GM21786 (cell line): Measurements from ENCODE around the gene TCIRG1.

Experiments
- ATAC-seq: cut with Tn5 transposase; IDR thresholded peaks from one replicate; pipeline ENCODE4 v1.9.1; 2021; ENCODE audit not compliant: unreplicated experiment

Gene TCIRG1

GRCh38 chr11:68036141-68036716 lies 2.6 kb upstream of the TCIRG1 start:
- no peak for ATAC-seq

DNA sequence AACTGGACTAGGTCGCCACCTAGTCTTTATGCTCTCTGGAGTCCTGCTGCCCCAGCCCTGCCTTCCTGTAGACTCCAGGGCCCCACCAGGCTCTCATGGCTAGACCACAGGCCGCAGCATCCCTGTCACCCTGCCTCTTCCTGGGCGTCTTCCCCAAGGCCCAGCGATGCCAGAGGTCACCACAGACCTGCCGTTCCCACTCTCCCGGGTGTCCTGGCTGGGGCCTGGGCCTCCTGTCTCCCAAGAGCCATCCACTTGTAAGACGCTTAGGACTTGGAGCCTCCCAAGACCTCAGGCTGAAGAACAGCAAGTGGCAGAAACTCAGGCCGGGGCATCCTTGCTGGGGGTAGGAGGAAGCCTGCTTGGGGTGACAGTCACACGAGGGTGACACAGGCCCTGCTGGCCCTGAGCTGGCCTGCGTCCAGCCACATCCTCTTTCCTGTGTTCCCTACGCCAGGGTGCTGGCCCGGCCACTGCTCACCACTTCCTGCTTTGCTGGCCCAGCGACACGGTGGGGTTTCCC lies 2.0 kb upstream of the TCIRG1 start:
- ATAC-seq = no peak

- no peak for ATAC-seq
These were observed 1.2 kb upstream of the TCIRG1 start for GRCh38 chr11:68037411-68038225.

GRCh38 chr11:68038226-68038717 lies 553 bp upstream of the TCIRG1 start:
- no peak for ATAC-seq

- no peak for ATAC-seq
These were observed 781 bp downstream of the TCIRG1 start for GRCh38 chr11:68039526-68040086.

- peak; percentile 62 for ATAC-seq
These were observed 1.5 kb downstream of the TCIRG1 start for GRCh38 chr11:68040101-68040956.

GRCh38 chr11:68040957-68041591 lies 2.2 kb downstream of the TCIRG1 start:
- ATAC-seq = no peak

- ATAC-seq = no peak
These were observed 2.9 kb downstream of the TCIRG1 start for GRCh38 chr11:68041617-68042218.

DNA sequence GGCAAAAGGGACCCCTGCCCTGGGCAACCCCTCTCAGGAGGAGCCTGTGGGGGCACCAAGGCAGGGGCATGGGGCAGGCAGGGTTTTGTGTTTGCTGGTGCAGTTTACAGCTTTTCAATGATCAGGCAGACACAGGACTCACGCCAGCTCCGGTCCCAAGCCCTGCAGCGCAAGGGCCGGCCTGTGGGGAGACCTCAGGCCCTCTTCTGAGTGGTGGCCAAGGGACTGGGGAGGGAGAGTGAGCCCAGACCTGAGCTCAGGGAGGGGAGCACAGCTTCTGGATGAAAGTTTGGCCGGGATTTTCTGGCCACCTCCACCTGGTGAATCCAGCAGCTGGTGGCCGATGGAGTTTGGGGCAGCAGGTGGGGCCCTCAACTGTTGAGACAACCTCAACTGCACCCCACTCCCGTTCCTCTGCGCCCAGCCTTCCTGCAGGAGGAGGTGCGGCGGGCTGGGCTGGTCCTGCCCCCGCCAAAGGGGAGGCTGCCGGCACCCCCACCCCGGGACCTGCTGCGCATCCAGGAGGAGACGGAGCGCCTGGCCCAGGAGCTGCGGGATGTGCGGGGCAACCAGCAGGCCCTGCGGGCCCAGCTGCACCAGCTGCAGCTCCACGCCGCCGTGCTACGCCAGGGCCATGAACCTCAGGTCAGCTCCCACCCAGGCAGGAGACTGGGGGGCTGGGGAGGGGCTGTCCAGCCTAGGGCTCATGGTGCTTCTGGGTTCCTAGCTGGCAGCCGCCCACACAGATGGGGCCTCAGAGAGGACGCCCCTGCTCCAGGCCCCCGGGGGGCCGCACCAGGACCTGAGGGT lies 3.6 kb downstream of the TCIRG1 start:
- no peak for ATAC-seq

DNA sequence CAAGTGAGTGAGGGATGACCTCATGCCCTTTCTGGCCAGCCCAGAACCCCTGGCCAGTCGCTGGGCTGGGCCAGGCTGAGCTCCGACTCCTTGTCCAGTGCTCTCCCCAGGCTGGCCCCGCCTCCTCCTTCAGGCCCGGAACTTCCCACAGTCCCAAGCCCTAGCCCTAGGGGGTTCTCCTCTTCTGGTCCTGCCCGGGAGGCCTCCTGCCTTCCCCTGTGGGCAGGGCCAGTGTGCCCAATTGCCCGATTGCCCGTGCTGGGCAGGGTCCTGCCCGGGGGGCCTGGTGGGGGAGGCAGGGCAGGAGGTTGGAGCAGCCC lies 4.2 kb downstream of the TCIRG1 start:
- ATAC-seq = no peak

GRCh38 chr11:68043349-68044144 lies 4.7 kb downstream of the TCIRG1 start:
- no peak for ATAC-seq

DNA sequence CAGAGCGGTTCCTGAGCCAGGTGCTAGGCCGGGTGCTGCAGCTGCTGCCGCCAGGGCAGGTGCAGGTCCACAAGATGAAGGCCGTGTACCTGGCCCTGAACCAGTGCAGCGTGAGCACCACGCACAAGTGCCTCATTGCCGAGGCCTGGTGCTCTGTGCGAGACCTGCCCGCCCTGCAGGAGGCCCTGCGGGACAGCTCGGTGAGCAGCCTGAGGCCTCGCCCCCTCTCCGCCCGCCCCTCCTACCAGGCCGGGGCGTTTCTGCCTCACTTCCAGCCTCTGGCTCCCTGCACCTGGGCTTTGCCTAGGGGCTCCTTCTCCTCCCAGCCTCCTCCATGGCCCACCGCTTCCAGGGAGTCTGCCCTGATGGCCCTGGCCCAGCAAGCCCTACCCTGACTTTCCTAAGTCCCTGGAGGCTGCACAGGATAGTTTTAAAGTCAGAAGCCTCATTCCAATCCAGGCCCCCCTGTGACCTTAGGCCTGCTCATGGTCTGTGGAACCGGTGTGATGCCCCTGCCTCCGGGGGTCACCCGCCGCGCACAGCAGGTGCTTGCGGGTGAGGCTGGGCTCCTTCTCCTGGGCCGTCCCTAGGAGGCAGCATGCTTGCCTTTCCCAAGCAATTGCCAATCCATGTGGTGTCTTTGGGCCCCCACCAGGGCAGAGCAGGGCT lies 5.5 kb downstream of the TCIRG1 start:
- ATAC-seq = no peak

GRCh38 chr11:68044898-68045351 lies 6.1 kb downstream of the TCIRG1 start:
- no peak for ATAC-seq

DNA sequence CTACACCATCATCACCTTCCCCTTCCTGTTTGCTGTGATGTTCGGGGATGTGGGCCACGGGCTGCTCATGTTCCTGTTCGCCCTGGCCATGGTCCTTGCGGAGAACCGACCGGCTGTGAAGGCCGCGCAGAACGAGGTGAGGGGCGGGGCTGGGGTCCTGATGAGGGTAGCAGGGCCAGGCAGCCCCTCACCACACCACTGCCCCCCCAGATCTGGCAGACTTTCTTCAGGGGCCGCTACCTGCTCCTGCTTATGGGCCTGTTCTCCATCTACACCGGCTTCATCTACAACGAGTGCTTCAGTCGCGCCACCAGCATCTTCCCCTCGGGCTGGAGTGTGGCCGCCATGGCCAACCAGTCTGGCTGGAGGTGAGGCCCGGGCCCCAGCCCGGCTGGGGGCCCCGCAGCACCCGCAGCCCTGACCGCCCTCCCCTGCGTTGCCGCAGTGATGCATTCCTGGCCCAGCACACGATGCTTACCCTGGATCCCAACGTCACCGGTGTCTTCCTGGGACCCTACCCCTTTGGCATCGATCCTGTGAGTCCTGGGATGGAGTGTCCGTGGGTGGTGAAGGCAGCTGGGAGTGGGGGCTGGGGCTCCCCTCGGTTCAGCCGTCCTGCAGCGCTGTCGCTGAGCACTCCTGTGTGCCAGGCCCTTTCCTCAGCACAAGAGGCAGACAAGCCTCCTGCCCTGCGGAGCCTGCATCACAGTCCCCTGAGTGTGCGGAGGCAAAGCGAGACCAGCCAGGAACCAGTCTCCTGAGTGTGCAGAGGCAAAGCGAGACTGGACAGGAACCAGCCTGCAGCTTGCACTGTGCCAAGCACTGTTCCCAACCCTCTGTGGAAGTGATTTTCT lies 8.8 kb downstream of the TCIRG1 start:
- no peak for ATAC-seq

GRCh38 chr11:68048681-68049508 lies 10.1 kb downstream of the TCIRG1 start:
- ATAC-seq = no peak
